Fibroblast of skin of right biceps (primary cell): ENCODE data around the gene RPS10.
"Not testable (repeated sequence)": the region's sequence is repeated elsewhere in the genome, so short reads cannot be mapped to it uniquely, and the experiment has no call there.

Source experiments
- DNase-seq: peaks from one replicate; pipeline ENCODE4 v3.0.0-alpha.2; 2013

Gene RPS10

GRCh38 chr6:34391786-34392496, 33.9 kb downstream of the RPS10 start:
- peak; percentile 61 for DNase-seq

GRCh38 chr6:34391473-34391785, 34.4 kb downstream of the RPS10 start:
- DNase-seq: no peak

GRCh38 chr6:34390531-34391472, 35.1 kb downstream of the RPS10 start:
- peak; percentile 58 for DNase-seq

- no peak for DNase-seq
These were observed 36.8 kb downstream of the RPS10 start for GRCh38 chr6:34389034-34389433.

GRCh38 chr6:34388421-34388820, 37.4 kb downstream of the RPS10 start:
- no peak for DNase-seq

GRCh38 chr6:34386316-34387137, 39.3 kb downstream of the RPS10 start:
- DNase-seq: peak; percentile 96

- DNase-seq: no peak
These were observed 40.1 kb downstream of the RPS10 start for GRCh38 chr6:34385793-34386195.

- no peak for DNase-seq
These were observed 41.3 kb downstream of the RPS10 start for GRCh38 chr6:34384321-34385153.

- no peak for DNase-seq
These were observed 42.1 kb downstream of the RPS10 start for GRCh38 chr6:34383656-34384320.

GRCh38 chr6:34383161-34383631, 42.7 kb downstream of the RPS10 start:
- peak; percentile 45 for DNase-seq

- no peak for DNase-seq
These were observed 44.8 kb downstream of the RPS10 start for GRCh38 chr6:34381081-34381480.

- no peak for DNase-seq
These were observed 47.4 kb downstream of the RPS10 start for GRCh38 chr6:34378470-34378869.

GRCh38 chr6:34377984-34378383, 47.9 kb downstream of the RPS10 start:
- no peak for DNase-seq

GRCh38 chr6:34377571-34377970, 48.3 kb downstream of the RPS10 start:
- DNase-seq: not testable (repeated sequence)

- DNase-seq: no peak
These were observed 50.0 kb downstream of the RPS10 start for GRCh38 chr6:34375833-34376232.

GRCh38 chr6:34374508-34374907, 51.4 kb downstream of the RPS10 start:
- no peak for DNase-seq

GRCh38 chr6:34374069-34374468, 51.8 kb downstream of the RPS10 start:
- DNase-seq: no peak

GRCh38 chr6:34373511-34373910, 52.4 kb downstream of the RPS10 start:
- no peak for DNase-seq

GRCh38 chr6:34371865-34372264, 54.0 kb downstream of the RPS10 start:
- not testable (repeated sequence) for DNase-seq

GRCh38 chr6:34370361-34370760, 55.5 kb downstream of the RPS10 start:
- no peak for DNase-seq

- DNase-seq: no peak
These were observed 56.5 kb downstream of the RPS10 start for GRCh38 chr6:34369385-34369784.
